ENCODE results near the gene STRA6.

Gene STRA6

GRCh38 chr15:74132681-74133651, 69.6 kb downstream of the STRA6 start:
- in situ Hi-C loops (cut with HindIII; ENCODE audit: low pct_unique_long_range_greater_than_20kb, low sequenced_read_pairs): no loop called here
- no peak for TF ChIP-seq JUND (IDR thresholded peaks at IDR 0.05; ENCODE audit: low read depth)
- DNase-seq (ENCODE audit: low read depth in 1 of 2, low spot score in 1 of 2): no peak

- DNase-seq (ENCODE audit: low read depth in 1 of 2, low spot score in 1 of 2): no peak
- in situ Hi-C loops (cut with HindIII; ENCODE audit: low pct_unique_long_range_greater_than_20kb, low sequenced_read_pairs): no loop called here
- no peak for TF ChIP-seq JUND (IDR thresholded peaks at IDR 0.05; ENCODE audit: low read depth)
Observed at GRCh38 chr15:74131628-74132413, 70.8 kb downstream of the STRA6 start.

- in situ Hi-C loops (cut with HindIII; ENCODE audit: low pct_unique_long_range_greater_than_20kb, low sequenced_read_pairs): no loop called here
- TF ChIP-seq JUND (IDR thresholded peaks at IDR 0.05; ENCODE audit: low read depth): no peak
- no peak for DNase-seq (ENCODE audit: low read depth in 1 of 2, low spot score in 1 of 2)
Observed at GRCh38 chr15:74130849-74131627, 71.5 kb downstream of the STRA6 start.

- DNase-seq (ENCODE audit: low read depth in 1 of 2, low spot score in 1 of 2): no peak
- in situ Hi-C loops (cut with HindIII; ENCODE audit: low pct_unique_long_range_greater_than_20kb, low sequenced_read_pairs): no loop called here
- TF ChIP-seq JUND (IDR thresholded peaks at IDR 0.05; ENCODE audit: low read depth): no peak
Observed at GRCh38 chr15:74130155-74130848, 72.3 kb downstream of the STRA6 start, which contains the start of gene ISLR2. ISLR2 (plus strand) TSS chr15:74130586; CDS start chr15:74132755, 2,169 bp downstream.

GRCh38 chr15:74129586-74130154, 72.9 kb downstream of the STRA6 start:
- in situ Hi-C loops (cut with HindIII; ENCODE audit: low pct_unique_long_range_greater_than_20kb, low sequenced_read_pairs): no loop called here
- no peak for DNase-seq (ENCODE audit: low read depth in 1 of 2, low spot score in 1 of 2)
- no peak for TF ChIP-seq JUND (IDR thresholded peaks at IDR 0.05; ENCODE audit: low read depth)

Measured in T47D (cell line).